GM12875 (cell line): ENCODE measurements around the gene ISM2.

Experiments used
- H3K4me3 ChIP-seq: one replicate; pipeline ENCODE4 v1.5.1; 2011; ENCODE audit warnings: low read depth, low read length, control low read depth
- TF ChIP-seq, protein P1 (sequence below): IDR thresholded peaks from 2 replicates; pipeline ENCODE4 v1.5.1; 2011; ENCODE audit warnings: low read depth, mild to moderate bottlenecking, control low read depth, inconsistent platforms, low read length, moderate library complexity, borderline replicate concordance; ENCODE audit not compliant: insufficient read depth

The ISM2 gene

DNA sequence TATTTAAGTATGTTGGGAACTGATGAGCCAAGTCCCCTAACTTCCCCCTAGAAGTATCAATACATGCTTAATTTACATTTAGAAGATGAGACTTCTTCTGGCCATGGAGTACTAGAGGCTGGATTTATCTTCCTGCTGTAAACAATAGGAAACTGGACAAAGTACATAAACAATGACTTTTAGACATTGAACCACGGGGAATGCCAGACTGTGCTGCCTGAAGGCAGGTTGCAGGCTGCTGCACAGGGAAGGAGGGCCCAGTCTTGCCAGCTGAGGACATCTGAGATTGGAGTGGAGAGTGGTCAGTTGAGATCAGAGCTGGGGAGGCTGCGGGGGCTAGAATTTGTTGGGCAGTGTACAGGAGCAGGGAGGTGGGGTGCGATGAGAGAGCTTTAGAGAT, 24.5 kb upstream of the ISM2 start:
- no peak overlapping the region for H3K4me3 ChIP-seq
- TF ChIP-seq, protein P1, sequence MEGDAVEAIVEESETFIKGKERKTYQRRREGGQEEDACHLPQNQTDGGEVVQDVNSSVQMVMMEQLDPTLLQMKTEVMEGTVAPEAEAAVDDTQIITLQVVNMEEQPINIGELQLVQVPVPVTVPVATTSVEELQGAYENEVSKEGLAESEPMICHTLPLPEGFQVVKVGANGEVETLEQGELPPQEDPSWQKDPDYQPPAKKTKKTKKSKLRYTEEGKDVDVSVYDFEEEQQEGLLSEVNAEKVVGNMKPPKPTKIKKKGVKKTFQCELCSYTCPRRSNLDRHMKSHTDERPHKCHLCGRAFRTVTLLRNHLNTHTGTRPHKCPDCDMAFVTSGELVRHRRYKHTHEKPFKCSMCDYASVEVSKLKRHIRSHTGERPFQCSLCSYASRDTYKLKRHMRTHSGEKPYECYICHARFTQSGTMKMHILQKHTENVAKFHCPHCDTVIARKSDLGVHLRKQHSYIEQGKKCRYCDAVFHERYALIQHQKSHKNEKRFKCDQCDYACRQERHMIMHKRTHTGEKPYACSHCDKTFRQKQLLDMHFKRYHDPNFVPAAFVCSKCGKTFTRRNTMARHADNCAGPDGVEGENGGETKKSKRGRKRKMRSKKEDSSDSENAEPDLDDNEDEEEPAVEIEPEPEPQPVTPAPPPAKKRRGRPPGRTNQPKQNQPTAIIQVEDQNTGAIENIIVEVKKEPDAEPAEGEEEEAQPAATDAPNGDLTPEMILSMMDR, result no peak

DNA sequence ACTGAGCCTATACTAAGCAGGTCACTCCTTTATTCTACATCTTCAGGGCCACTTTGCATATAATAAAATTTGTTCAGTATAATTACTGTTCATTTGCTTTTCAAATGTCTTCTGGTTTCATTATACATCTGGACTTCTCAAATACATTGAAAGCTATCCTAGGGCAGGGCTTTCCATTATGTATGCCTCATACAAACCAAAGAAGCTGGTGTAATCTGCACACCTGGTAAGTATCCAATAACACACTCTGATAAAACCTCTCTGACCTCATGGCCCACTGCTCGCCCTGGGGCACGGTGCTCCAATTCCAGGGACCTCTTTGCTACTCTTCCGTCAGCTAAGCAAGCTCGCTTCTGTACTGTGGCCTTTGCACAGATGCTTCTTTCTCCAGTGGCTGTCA, 21.9 kb upstream of the ISM2 start:
- TF ChIP-seq, protein P1, result no peak

DNA sequence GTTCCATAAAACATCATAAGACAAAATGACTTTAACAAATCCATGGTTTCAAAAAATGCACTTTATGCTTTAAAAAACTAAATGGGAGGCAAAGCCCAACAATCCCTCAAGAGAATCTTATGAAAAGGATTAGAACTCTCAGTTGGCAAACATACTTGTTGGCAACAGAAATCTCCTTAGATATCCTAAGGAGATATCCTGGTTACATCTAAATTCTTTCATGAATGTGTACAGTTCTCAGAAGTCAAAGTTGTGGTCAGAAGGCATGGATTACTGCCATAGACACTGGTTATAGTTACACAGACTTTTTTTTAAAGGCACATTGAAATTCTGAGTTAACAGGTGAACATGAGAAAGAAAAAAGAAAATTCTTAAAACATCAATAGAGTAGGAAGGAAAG, 17.5 kb upstream of the ISM2 start:
- no peak overlapping the region for H3K4me3 ChIP-seq

More for the DNA sequence above, 21.9 kb upstream of the ISM2 start:
- H3K4me3 ChIP-seq, result no peak overlapping the region

DNA sequence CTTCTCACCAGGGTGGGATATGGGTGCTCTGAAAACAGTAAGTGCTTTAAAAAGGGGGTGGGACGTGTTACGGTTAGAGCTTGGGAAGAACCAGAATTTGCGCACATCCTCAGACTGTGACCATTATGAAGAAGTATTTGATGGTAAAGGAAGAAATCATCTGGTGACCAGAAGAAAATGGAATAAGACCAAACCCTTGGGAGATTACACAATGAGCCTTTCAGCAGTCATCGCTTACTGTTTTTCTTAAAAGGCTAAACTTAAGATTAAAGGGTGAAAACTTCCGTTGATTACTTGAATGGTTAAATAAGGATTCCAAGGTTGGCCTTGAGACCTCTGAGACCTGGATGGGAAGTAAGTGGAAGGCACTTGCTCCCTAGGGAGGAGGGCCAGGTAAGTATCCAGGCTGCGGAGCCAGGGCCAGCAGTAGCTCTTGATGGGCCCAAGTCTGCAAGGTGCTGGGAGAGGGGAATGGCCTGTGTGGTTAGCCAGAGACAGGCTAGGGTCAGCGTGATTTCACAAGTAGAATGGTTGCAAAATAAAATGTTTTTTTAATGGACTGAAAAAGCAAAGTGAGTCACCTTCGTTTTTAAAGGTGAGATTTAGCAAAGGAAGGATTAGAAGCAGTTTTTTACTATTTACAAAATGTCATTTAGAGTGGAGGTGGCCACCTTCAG, 13.0 kb upstream of the ISM2 start:
- no peak overlapping the region for H3K4me3 ChIP-seq
- TF ChIP-seq, protein P1, result no peak

More for the DNA sequence above, 17.5 kb upstream of the ISM2 start:
- TF ChIP-seq, protein P1, result no peak

DNA sequence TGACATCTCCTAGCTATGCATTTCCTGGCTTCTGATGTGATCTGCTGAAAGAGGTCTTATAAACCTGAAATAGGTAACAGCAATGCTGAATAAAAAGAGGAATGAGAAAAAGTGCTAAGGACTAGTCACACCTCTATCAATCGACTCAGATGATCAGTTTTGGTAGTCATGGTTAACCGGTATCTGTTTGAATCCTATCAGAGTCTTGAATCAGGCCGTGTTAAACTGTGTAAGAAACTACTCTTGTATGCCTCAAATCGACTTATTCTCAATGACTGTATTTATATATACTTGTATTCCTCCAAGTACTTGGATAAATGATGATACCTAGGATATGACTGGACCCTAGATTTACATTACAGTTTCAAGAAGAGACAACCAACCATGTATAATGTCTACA, 10.8 kb upstream of the ISM2 start:
- no peak overlapping the region for H3K4me3 ChIP-seq
- TF ChIP-seq, protein P1, result no peak

DNA sequence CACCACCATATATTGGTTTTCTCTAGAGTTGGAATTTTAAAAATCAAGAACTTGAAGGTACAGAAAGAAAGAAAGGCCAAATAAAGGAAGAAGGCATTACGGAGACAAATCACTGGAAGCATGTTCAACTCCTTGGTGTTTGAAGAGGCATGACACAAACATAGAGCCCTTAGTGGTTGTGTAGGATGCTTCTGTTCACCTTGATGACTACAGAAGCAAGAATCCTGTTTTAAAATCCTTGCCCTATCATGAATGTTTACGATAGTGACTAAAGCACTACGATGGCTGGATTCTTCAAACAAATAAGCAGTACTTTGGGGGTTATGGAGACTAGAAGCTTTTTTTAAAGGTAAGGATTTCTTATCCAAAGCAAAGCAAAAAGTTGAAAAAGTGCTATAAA, 10.3 kb upstream of the ISM2 start:
- H3K4me3 ChIP-seq, result no peak overlapping the region
- TF ChIP-seq, protein P1, result no peak

DNA sequence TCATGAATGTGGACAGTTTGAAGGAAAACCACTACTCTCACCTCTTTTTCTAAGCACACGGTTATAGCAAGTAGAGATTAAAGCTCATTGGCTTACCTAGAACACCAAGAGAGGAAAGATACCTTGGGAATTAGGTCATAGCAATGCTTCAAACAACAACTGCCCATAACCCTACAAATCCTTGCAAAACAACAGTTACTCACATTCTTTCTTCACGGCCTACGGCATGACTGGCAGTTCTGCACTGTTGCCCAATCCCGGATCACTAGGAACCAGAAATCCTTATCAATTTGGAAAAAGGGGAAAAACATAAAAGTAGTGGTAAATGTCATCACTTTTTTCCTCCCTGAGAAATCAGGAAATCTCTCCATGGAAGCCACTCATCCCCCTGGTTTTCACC, 9.6 kb upstream of the ISM2 start:
- TF ChIP-seq, protein P1, result no peak
- no peak overlapping the region for H3K4me3 ChIP-seq
